Left ventricle myocardium inferior (tissue), 1 donor: ENCODE data around the gene TMEM184C. TPM values are rescaled to one million over a fixed set of nuclear protein-coding genes. Genes with fewer than 3 reads are reported as not detected.

Source experiments
- DNase-seq: peaks from one replicate; pipeline ENCODE4 v3.0.0-alpha.2; 2020
- H3K27ac ChIP-seq: fragments of 200-600 bp; replicated peaks from 2 replicates; pipeline ENCODE4 v1.8.0; 2021
- H3K27me3 ChIP-seq: fragments of 200-600 bp; 2 replicates; pipeline ENCODE4 v1.8.0; 2021; ENCODE audit warnings: low read depth
- H3K36me3 ChIP-seq: fragments of 200-600 bp; 2 replicates; pipeline ENCODE4 v1.8.0; 2021
- H3K4me1 ChIP-seq: fragments of 200-600 bp; 2 replicates; pipeline ENCODE4 v1.8.0; 2021
- H3K4me3 ChIP-seq: fragments of 200-600 bp; 2 replicates; pipeline ENCODE4 v1.8.0; 2021; ENCODE audit warnings: mild to moderate bottlenecking, moderate library complexity
- H3K9me3 ChIP-seq: fragments of 200-600 bp; replicated peaks from 2 replicates; pipeline ENCODE4 v1.8.0; 2021
- intact Hi-C: fragments of 100-400 bp; cut with micrococcal nuclease; formaldehyde crosslinking; loops from one replicate; pipeline ENCODE4 v1.11.0; 2022
- total RNA-seq: library from RNA; stranded (reverse); fragmentation: NEBNext Ultra II Directional; extraction: Animal tissue kit (Norgen Biotek cat#: 25700); gene quantifications from one replicate; pipeline ENCODE4 v1.2.1, GENCODE V29; 2021
- TF ChIP-seq, protein P1 (sequence below): fragments of 200-600 bp; IDR thresholded peaks from 2 replicates; pipeline ENCODE4 v1.8.0; 2021; ENCODE audit warnings: antibody characterized with exemption, mild to moderate bottlenecking, borderline replicate concordance
- donor health status: DM: no; HTN: yes; CAD: no; lungs with severe emphysema.

The TMEM184C gene
- total RNA-seq, 1 donor from 2014 or later = 24.7 TPM

GRCh38 chr4:147626903-147627302 is 9.7 kb downstream of the TMEM184C start:
- TF ChIP-seq, protein P1, sequence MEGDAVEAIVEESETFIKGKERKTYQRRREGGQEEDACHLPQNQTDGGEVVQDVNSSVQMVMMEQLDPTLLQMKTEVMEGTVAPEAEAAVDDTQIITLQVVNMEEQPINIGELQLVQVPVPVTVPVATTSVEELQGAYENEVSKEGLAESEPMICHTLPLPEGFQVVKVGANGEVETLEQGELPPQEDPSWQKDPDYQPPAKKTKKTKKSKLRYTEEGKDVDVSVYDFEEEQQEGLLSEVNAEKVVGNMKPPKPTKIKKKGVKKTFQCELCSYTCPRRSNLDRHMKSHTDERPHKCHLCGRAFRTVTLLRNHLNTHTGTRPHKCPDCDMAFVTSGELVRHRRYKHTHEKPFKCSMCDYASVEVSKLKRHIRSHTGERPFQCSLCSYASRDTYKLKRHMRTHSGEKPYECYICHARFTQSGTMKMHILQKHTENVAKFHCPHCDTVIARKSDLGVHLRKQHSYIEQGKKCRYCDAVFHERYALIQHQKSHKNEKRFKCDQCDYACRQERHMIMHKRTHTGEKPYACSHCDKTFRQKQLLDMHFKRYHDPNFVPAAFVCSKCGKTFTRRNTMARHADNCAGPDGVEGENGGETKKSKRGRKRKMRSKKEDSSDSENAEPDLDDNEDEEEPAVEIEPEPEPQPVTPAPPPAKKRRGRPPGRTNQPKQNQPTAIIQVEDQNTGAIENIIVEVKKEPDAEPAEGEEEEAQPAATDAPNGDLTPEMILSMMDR = no peak
- Histone ChIP-seq H3K4me1 (peaks cover 3% of the 10 kb centered on the region), H3K9me3 (no peaks in the 10 kb centered on the region), H3K27me3 (no peaks in the 10 kb centered on the region), H3K4me3 (no peak overlapping the region), H3K27ac (no peak overlapping the region), H3K36me3 (peaks cover 91% of the 10 kb centered on the region)
- no peak for DNase-seq
- intact Hi-C loops = no loop called here

- intact Hi-C loops = no loop called here
- Histone ChIP-seq H3K27me3 (no peaks in the 10 kb centered on the region), H3K9me3 (no peaks in the 10 kb centered on the region), H3K4me1 (no peaks in the 10 kb centered on the region), H3K27ac (no peak overlapping the region), H3K4me3 (no peak overlapping the region), H3K36me3 (peaks cover 96% of the 10 kb centered on the region)
- TF ChIP-seq, protein P1 = no peak
- no peak for DNase-seq
Observed at GRCh38 chr4:147628415-147628814, 11.2 kb downstream of the TMEM184C start.

- H3K9me3 ChIP-seq = no peaks in the 10 kb centered on the region
- peaks cover 96% of the 10 kb centered on the region for H3K36me3 ChIP-seq
- H3K4me1 ChIP-seq = no peaks in the 10 kb centered on the region
- H3K27ac ChIP-seq = no peak overlapping the region
- intact Hi-C loops = no loop called here
- H3K4me3 ChIP-seq = no peak overlapping the region
- DNase-seq = no peak
- no peaks in the 10 kb centered on the region for H3K27me3 ChIP-seq
- TF ChIP-seq, protein P1 = no peak
Observed at GRCh38 chr4:147629783-147630730, 12.9 kb downstream of the TMEM184C start.

- Histone ChIP-seq H3K9me3 (peaks cover 5% of the 10 kb centered on the region), H3K4me1 (no peaks in the 10 kb centered on the region), H3K4me3 (no peak overlapping the region), H3K36me3 (peaks cover 95% of the 10 kb centered on the region), H3K27ac (no peak overlapping the region), H3K27me3 (no peaks in the 10 kb centered on the region)
- intact Hi-C loops = no loop called here
- TF ChIP-seq, protein P1 = no peak
- no peak for DNase-seq
Observed at GRCh38 chr4:147633113-147633512, 15.9 kb downstream of the TMEM184C start.

DNA sequence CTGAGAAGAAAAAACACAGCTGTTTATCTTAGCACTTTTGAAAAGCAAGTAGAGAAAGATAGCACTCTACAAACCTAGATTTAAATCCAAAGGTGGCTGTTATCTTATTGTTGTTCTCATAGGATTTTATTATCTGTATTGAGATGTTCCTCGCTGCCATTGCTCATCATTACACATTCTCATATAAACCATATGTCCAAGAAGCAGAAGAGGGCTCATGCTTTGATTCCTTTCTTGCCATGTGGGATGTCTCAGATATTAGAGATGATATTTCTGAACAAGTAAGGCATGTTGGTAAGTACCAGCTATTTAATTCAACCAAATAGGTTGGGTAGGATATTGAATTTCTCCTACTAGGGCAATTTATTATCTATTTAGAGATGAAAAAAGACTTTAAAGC is 16.4 kb downstream of the TMEM184C start:
- H3K27me3 ChIP-seq = no peaks in the 10 kb centered on the region

More for the DNA sequence above, 16.4 kb downstream of the TMEM184C start:
- no peak overlapping the region for H3K27ac ChIP-seq
- H3K9me3 ChIP-seq = peaks cover 5% of the 10 kb centered on the region
- DNase-seq = no peak
- H3K36me3 ChIP-seq = peaks cover 92% of the 10 kb centered on the region
- TF ChIP-seq, protein P1 = no peak
- H3K4me1 ChIP-seq = no peaks in the 10 kb centered on the region
- intact Hi-C loops = no loop called here
- H3K4me3 ChIP-seq = no peak overlapping the region
